Body of pancreas (tissue), 4 donors: Measurements from ENCODE around the gene ZNF518A. TPM values are rescaled to one million over a fixed set of nuclear protein-coding genes. Genes with fewer than 3 reads are reported as not detected.
A peak's percentile ranks its signal among the peaks of the same experiment; 100 is the strongest.

ENCODE experiments used
- ATAC-seq: fragments of 150-250 bp; one replicate; pipeline ENCODE4 v1.9.1; 2016
- DNase-seq, 4 donors: peaks; one replicate each; pipeline ENCODE4 v3.0.0-alpha.2; 2019
- H3K27ac ChIP-seq, 4 donors: fragments of 200-600 bp; sonication (generic); 1 replicate in 3 of 4; 2 replicates in 1 of 4; pipeline versions ENCODE4 v1.5.1 to v1.6.1; 2016 to 2019; ENCODE audit warnings: mild to moderate bottlenecking in 1 of 4, mixed read lengths in 1 of 4, moderate library complexity in 1 of 4
- H3K27me3 ChIP-seq, 2 donors: fragments of 200-600 bp; sonication (generic); one replicate each; pipeline ENCODE4 v1.6.0; 2016; ENCODE audit warnings: mild to moderate bottlenecking in 1 of 2
- H3K36me3 ChIP-seq, 2 donors: fragments of 200-600 bp; sonication (generic); replicated peaks in 1 of 2; 2 replicates each; pipeline ENCODE4 v1.5.1; 2016; ENCODE audit warnings: low read depth in 2 of 2; ENCODE audit not compliant: insufficient read depth in 1 of 2
- H3K4me1 ChIP-seq: fragments of 200-600 bp; sonication (generic); one replicate; pipeline ENCODE4 v1.6.0; 2016
- H3K4me3 ChIP-seq, 2 donors: fragments of 200-600 bp; sonication (generic); 1 replicate in 1 of 2; 2 replicates in 1 of 2; pipeline ENCODE4 v1.5.1; 2016 to 2019
- H3K9me3 ChIP-seq, 3 donors: fragments of 200-600 bp; sonication (generic); 1 replicate in 2 of 3; 2 replicates in 1 of 3; pipeline ENCODE4 v1.5.1; 2016
- CTCF ChIP-seq, 7 experiments: fragments of 450-650 bp in 4 of 7; fragments of 200-600 bp in 3 of 7; sonication (generic) in 3 of 7; IDR thresholded peaks; one replicate each; pipeline ENCODE4 v1.5.1; 2016 to 2019; ENCODE audit warnings: antibody characterized with exemption in 7 of 7
- POLR2A ChIP-seq, 3 donors: fragments of 450-650 bp; IDR thresholded peaks; one replicate each; pipeline ENCODE4 v1.6.1; 2016; ENCODE audit warnings: antibody characterized with exemption in 3 of 3, mild to moderate bottlenecking in 2 of 3
- WGBS, 2 donors: methylation state at CpG; one replicate each; pipeline ENCODE4 v1.1.5; 2017; 5-methylcytosine and 5-hydroxymethylcytosine counted together
- intact Hi-C: fragments of 100-400 bp; cut with DNase I; formaldehyde crosslinking; loops from one replicate; pipeline ENCODE4 v1.15.1; 2023
- total RNA-seq, 2 donors: library from RNA; depleted of rRNA; stranded (reverse); fragments of >200 nt; gene quantifications; one replicate each; pipeline ENCODE4 v1.1.0, GENCODE V29; 2016

Gene ZNF518A
- total RNA-seq, 2 donors from 2014 or later, result 23.1 to 24.4 TPM

GRCh38 chr10:96089670-96090462 is 40.2 kb upstream of the ZNF518A start:
- Histone ChIP-seq H3K27me3 (no peaks in the 10 kb centered on the region), H3K9me3 (peaks cover 0 to 5% (median 0%) of the 10 kb centered on the region in 3 donors), H3K36me3 (no peaks in the 10 kb centered on the region), H3K4me3 (peak overlapping the region; percentile 7 to 56), H3K27ac (peak overlapping the region; percentile 82 to 98 (median 93)), H3K4me1 (peaks cover 8% of the 10 kb centered on the region)
- ATAC-seq (peak; percentile 97), DNase-seq (peak; percentile 93 to 96 (median 94))
- peak; percentile 62 to 93 (median 88) for TF ChIP-seq POLR2A (IDR thresholded peaks at IDR 0.05)
- TF ChIP-seq CTCF (IDR thresholded peaks at IDR 0.05), result no peak
- intact Hi-C loops, result no loop called here
- WGBS, 2 donors, result 1 to 2% methylated on average over 24 to 47 of the region's 47 CpGs

GRCh38 chr10:96090463-96090800 is 39.7 kb upstream of the ZNF518A start:
- Histone ChIP-seq H3K36me3 (no peaks in the 10 kb centered on the region), H3K4me3 (peak overlapping the region; percentile 7 to 56), H3K4me1 (peaks cover 8% of the 10 kb centered on the region), H3K9me3 (peaks cover 0 to 5% (median 0%) of the 10 kb centered on the region in 3 donors), H3K27me3 (no peaks in the 10 kb centered on the region), H3K27ac (peak overlapping the region; percentile 82 to 98 (median 93))
- DNase-seq (peak in 1 of 4 donors; percentile 15), ATAC-seq (no peak)
- WGBS, 2 donors, result 67 to 71% methylated on average over 9 of the region's 9 CpGs
- intact Hi-C loops, result no loop called here
- no peak for TF ChIP-seq POLR2A (IDR thresholded peaks at IDR 0.05)

GRCh38 chr10:96092999-96093767 is 36.9 kb upstream of the ZNF518A start:
- peaks cover 8% of the 10 kb centered on the region for H3K4me1 ChIP-seq
- H3K27me3 ChIP-seq, result no peaks in the 10 kb centered on the region
- intact Hi-C loops, result no loop called here
- H3K36me3 ChIP-seq, result no peaks in the 10 kb centered on the region
- DNase-seq (no peak), ATAC-seq (no peak)
- H3K27ac ChIP-seq, result no peak overlapping the region
- no peak for TF ChIP-seq CTCF (IDR thresholded peaks at IDR 0.05)
- TF ChIP-seq POLR2A (IDR thresholded peaks at IDR 0.05), result no peak
- no peak overlapping the region for H3K4me3 ChIP-seq
- WGBS, 2 donors, result 57 to 62% methylated on average over 8 of the region's 8 CpGs
- peaks cover 0 to 5% (median 0%) of the 10 kb centered on the region in 3 donors for H3K9me3 ChIP-seq

GRCh38 chr10:96093948-96094347 is 36.1 kb upstream of the ZNF518A start:
- Histone ChIP-seq H3K9me3 (peaks cover 0 to 5% (median 0%) of the 10 kb centered on the region in 3 donors), H3K4me3 (no peak overlapping the region), H3K27ac (no peak overlapping the region), H3K36me3 (no peaks in the 10 kb centered on the region), H3K27me3 (no peaks in the 10 kb centered on the region), H3K4me1 (peaks cover 4% of the 10 kb centered on the region)
- no peak for ATAC-seq
- intact Hi-C loops, result no loop called here
- DNase-seq, result no peak
- 38 to 46% methylated on average over 2 of the region's 2 CpGs for WGBS, 2 donors
- TF ChIP-seq CTCF (IDR thresholded peaks at IDR 0.05) (no peak), POLR2A (IDR thresholded peaks at IDR 0.05) (no peak)

GRCh38 chr10:96096958-96097357 is 33.1 kb upstream of the ZNF518A start:
- no peaks in the 10 kb centered on the region for H3K27me3 ChIP-seq
- H3K4me3 ChIP-seq, result no peak overlapping the region
- H3K36me3 ChIP-seq, result no peaks in the 10 kb centered on the region
- 63 to 70% methylated on average over 1 of the region's 1 CpG for WGBS, 2 donors
- no peaks in the 10 kb centered on the region for H3K9me3 ChIP-seq
- DNase-seq (no peak), ATAC-seq (no peak)
- intact Hi-C loops, result no loop called here
- TF ChIP-seq POLR2A (IDR thresholded peaks at IDR 0.05) (no peak), CTCF (IDR thresholded peaks at IDR 0.05) (no peak)
- no peak overlapping the region for H3K27ac ChIP-seq
- no peaks in the 10 kb centered on the region for H3K4me1 ChIP-seq
